ENCODE results near the gene ETV1.

The ETV1 gene

GRCh38 chr7:13878154-13878553, 111.3 kb downstream of the ETV1 start:
- DNase-seq = no peak

GRCh38 chr7:13875496-13876074, 113.9 kb downstream of the ETV1 start:
- DNase-seq = no peak

- DNase-seq = no peak
These were observed 114.7 kb downstream of the ETV1 start for GRCh38 chr7:13874783-13875182.

GRCh38 chr7:13872709-13873108, 116.8 kb downstream of the ETV1 start:
- no peak for DNase-seq

GRCh38 chr7:13871008-13871407, 118.5 kb downstream of the ETV1 start:
- DNase-seq = no peak

GRCh38 chr7:13860734-13861133, 128.7 kb downstream of the ETV1 start:
- no peak for DNase-seq

GRCh38 chr7:13856012-13856411, 133.5 kb downstream of the ETV1 start:
- DNase-seq = no peak

GRCh38 chr7:13852281-13852968, 137.0 kb downstream of the ETV1 start:
- DNase-seq = no peak

GRCh38 chr7:13851736-13852135, 137.7 kb downstream of the ETV1 start:
- DNase-seq = no peak

- DNase-seq = peak; percentile 85 to 96 (median 94)
These were observed 139.2 kb downstream of the ETV1 start for GRCh38 chr7:13850185-13850752.

GRCh38 chr7:13849163-13849892, 140.1 kb downstream of the ETV1 start:
- no peak for DNase-seq

- DNase-seq = no peak
These were observed 140.8 kb downstream of the ETV1 start for GRCh38 chr7:13848681-13849131.

GRCh38 chr7:13846386-13846785, 143.1 kb downstream of the ETV1 start:
- DNase-seq = no peak

- DNase-seq = no peak
These were observed 143.9 kb downstream of the ETV1 start for GRCh38 chr7:13845601-13846000.

GRCh38 chr7:13844954-13845353, 144.5 kb downstream of the ETV1 start:
- DNase-seq = no peak

GRCh38 chr7:13841284-13841683, 148.2 kb downstream of the ETV1 start:
- DNase-seq = no peak
